B cell (primary cell): ENCODE measurements around the gene RAD9A. TPM values are rescaled to one million over a fixed set of nuclear protein-coding genes. Genes with fewer than 3 reads are reported as not detected.

Experiments used
- ATAC-seq: fragments of 200-7000 bp; cut with Tn5 transposase; one replicate; pipeline ENCODE4 v1.10.0; 2021; ENCODE audit warnings: low read depth, mild to moderate bottlenecking, moderate number of reproducible peaks, moderate library complexity
- CTCF ChIA-PET: fragments of 350-600 bp; sonication (Branson Sonifier 250); formaldehyde crosslinking; loops from one replicate; lab custom pipeline; 2021; ENCODE audit warnings: antibody characterized with exemption, inconsistent platforms; lab: Charles Lee
- POLR2A ChIA-PET: fragments of 350-600 bp; sonication (Branson Sonifier 250); formaldehyde crosslinking; loops from one replicate; lab custom pipeline; 2021; ENCODE audit warnings: antibody characterized with exemption; lab: Charles Lee
- DNase-seq: peaks from one replicate; pipeline ENCODE4 v3.0.0; 2013
- H2AFZ ChIP-seq: 2 replicates; pipeline ENCODE4 v1.6.1; 2012; ENCODE audit warnings: mild to moderate bottlenecking, low read depth, low read length; ENCODE audit not compliant: insufficient read depth, poor library complexity, severe bottlenecking
- H3K27ac ChIP-seq, 2 donors: 1 replicate in 1 of 2; 2 replicates in 1 of 2; pipeline ENCODE4 v1.5.1; 2012 to 2013; ENCODE audit warnings: low read length in 2 of 2, mild to moderate bottlenecking in 2 of 2, moderate library complexity in 1 of 2
- H3K27me3 ChIP-seq, 4 experiments: fragments of 200-600 bp in 1 of 4; sonication (generic) in 1 of 4; replicated peaks in 1 of 4; 1 replicate in 2 of 4; 2 replicates in 2 of 4; pipeline versions ENCODE4 v1.6.1 to v1.7.0; 2013 to 2016; ENCODE audit warnings: low read length in 3 of 4, mild to moderate bottlenecking in 2 of 4, mixed read lengths in 1 of 4, moderate library complexity in 1 of 4; ENCODE audit not compliant: insufficient read depth in 4 of 4, control insufficient read depth in 3 of 4; ENCODE audit errors: control extremely low read depth in 1 of 4
- H3K36me3 ChIP-seq, 2 experiments: replicated peaks in 1 of 2; 1 replicate in 1 of 2; 2 replicates in 1 of 2; pipeline versions ENCODE4 v1.6.1 to v1.7.1; 2013; ENCODE audit warnings: low read length in 1 of 2; ENCODE audit not compliant: insufficient read depth in 2 of 2, control insufficient read depth in 1 of 2; ENCODE audit errors: control extremely low read depth in 1 of 2, extremely low read depth in 1 of 2
- H3K4me1 ChIP-seq, 2 donors: fragments of 200-600 bp in 1 of 2; sonication (generic) in 1 of 2; 1 replicate in 1 of 2; 2 replicates in 1 of 2; pipeline versions ENCODE4 v1.5.1 to v1.6.1; 2013 to 2017; ENCODE audit warnings: low read length in 2 of 2; ENCODE audit not compliant: control insufficient read depth in 2 of 2, insufficient read depth in 2 of 2
- H3K4me2 ChIP-seq: replicated peaks from 2 replicates; pipeline ENCODE3; 2012; ENCODE audit warnings: mild to moderate bottlenecking, low read depth, low read length; ENCODE audit not compliant: poor library complexity, severe bottlenecking
- H3K4me3 ChIP-seq, 5 experiments: fragments of 200-600 bp in 1 of 5; sonication (generic) in 1 of 5; 1 replicate in 3 of 5; 2 replicates in 2 of 5; pipeline versions ENCODE4 v1.5.1 to v1.7.0; 2011 to 2016; ENCODE audit warnings: low read length in 4 of 5, mild to moderate bottlenecking in 4 of 5, low read depth in 2 of 5, control low read depth in 1 of 5, moderate library complexity in 1 of 5; ENCODE audit not compliant: insufficient read depth in 1 of 5; ENCODE audit errors: control extremely low read depth in 1 of 5, extremely low read depth in 1 of 5
- H3K79me2 ChIP-seq: fragments of 200-600 bp; sonication (generic); one replicate; pipeline ENCODE4 v1.6.0; 2016; ENCODE audit warnings: low read length; ENCODE audit not compliant: control insufficient read depth, insufficient read depth
- H3K9ac ChIP-seq: fragments of 200-600 bp; sonication (generic); 2 replicates; pipeline ENCODE4 v1.6.1; 2017; ENCODE audit warnings: mild to moderate bottlenecking, low read length, moderate library complexity
- H3K9me3 ChIP-seq, 3 donors: one replicate each; pipeline versions ENCODE4 v1.6.1 to v1.7.1; 2013; ENCODE audit warnings: low read length in 2 of 3; ENCODE audit not compliant: control insufficient read depth in 2 of 3, insufficient read depth in 1 of 3; ENCODE audit errors: control extremely low read depth in 1 of 3
- H4K20me1 ChIP-seq: 2 replicates; pipeline ENCODE4 v1.6.0; 2012; ENCODE audit warnings: mild to moderate bottlenecking, low read length; ENCODE audit not compliant: insufficient read depth, control insufficient read depth, poor library complexity, severe bottlenecking
- H3K27ac Mint-ChIP-seq: one replicate; pipeline ENCODE4 v1.8.0; 2021; ENCODE audit warnings: mixed read lengths
- H3K27me3 Mint-ChIP-seq: one replicate; pipeline ENCODE4 v1.8.0; 2021; ENCODE audit warnings: mixed read lengths
- H3K4me1 Mint-ChIP-seq: one replicate; pipeline ENCODE4 v1.8.0; 2021; ENCODE audit warnings: mixed read lengths
- H3K4me3 Mint-ChIP-seq: one replicate; pipeline ENCODE4 v1.8.0; 2021; ENCODE audit warnings: mixed read lengths
- H3K9me3 Mint-ChIP-seq: one replicate; pipeline ENCODE4 v1.8.0; 2022; ENCODE audit warnings: mixed read lengths; ENCODE audit not compliant: insufficient read depth
- CTCF ChIP-seq: fragments of 200-600 bp; IDR thresholded peaks from one replicate; pipeline ENCODE4 v1.8.0; 2022; ENCODE audit warnings: antibody characterized with exemption, mild to moderate bottlenecking
- EZH2 ChIP-seq: IDR thresholded peaks from 2 replicates; pipeline ENCODE4 v1.6.1; 2012; ENCODE audit warnings: borderline replicate concordance, low read depth, mild to moderate bottlenecking, moderate library complexity, low read length; ENCODE audit not compliant: insufficient read depth, poor library complexity, severe bottlenecking
- WGBS: methylation state at CpG from one replicate; pipeline ENCODE4 v1.1.5; 2013; ENCODE audit warnings: missing lambda C conversion rate; ENCODE audit not compliant: insufficient coverage; 5-methylcytosine and 5-hydroxymethylcytosine counted together
- intact Hi-C: fragments of 100-400 bp; cut with micrococcal nuclease; formaldehyde crosslinking; loops from one replicate; pipeline ENCODE4 v1.10.0; 2022
- polyA plus RNA-seq: library from polyadenylated mRNA; depleted of rRNA; stranded (reverse); fragments of >200 nt; gene quantifications from 2 replicates; pipeline ENCODE4 v1.2.3, GENCODE V29; 2012
- total RNA-seq, 2 donors: library from RNA; stranded (reverse); fragments of 120-200 nt in 1 of 2; gene quantifications; 1 replicate in 1 of 2; 2 replicates in 1 of 2; pipeline versions ENCODE4 v1.2.3 to v1.2.4, GENCODE V29; 2013 to 2022

Gene RAD9A
- total and polyA plus RNA-seq, 2 donors (not counting 1 experiment from before 2014, with no cell fraction given): 50.6 to 76.8 TPM

DNA sequence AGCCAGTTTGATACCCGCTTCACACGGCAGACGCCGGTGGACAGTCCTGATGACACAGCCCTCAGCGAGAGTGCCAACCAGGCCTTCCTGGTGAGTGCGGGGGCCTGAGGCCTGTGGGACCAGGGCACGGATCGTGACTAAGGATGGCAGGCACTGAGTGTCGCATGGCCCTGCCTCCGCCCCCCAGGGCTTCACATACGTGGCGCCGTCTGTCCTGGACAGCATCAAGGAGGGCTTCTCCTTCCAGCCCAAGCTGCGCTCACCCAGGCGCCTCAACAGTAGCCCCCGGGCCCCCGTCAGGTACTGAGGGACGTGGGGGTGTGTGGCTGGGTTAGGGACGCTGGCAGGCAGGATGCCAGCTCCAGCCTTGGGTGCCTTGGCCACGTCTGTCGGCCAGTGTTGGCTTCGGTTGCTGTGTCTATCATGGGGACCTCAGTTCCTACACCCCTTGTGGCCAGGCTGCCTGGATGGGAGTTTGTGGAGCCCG, 42.7 kb downstream of the RAD9A start:
- no peak overlapping the region for H2AFZ ChIP-seq
- peaks cover 77% of the 10 kb centered on the region for H3K4me1 Mint-ChIP-seq
- POLR2A ChIA-PET: interaction anchor here (0.6 to 9.5 kb wide), 10 partner anchors 13 to 79 kb away, joined by 3 to 215 read pairs (median 30); partner anchors contain the start of genes AIP, PITPNM1, PPP1CA and TBC1D10C
- H3K79me2 ChIP-seq: peaks cover 88% of the 10 kb centered on the region
- ATAC-seq (no peak), DNase-seq (peak; percentile 45)
- H3K27me3 Mint-ChIP-seq: no peaks in the 10 kb centered on the region
- no peaks in the 10 kb centered on the region for H3K9me3 Mint-ChIP-seq
- H3K27ac ChIP-seq: peak overlapping the region; percentile 12 to 88
- H3K9me3 ChIP-seq: peaks cover 0 to 3% (median 0%) of the 10 kb centered on the region in 3 donors
- peak overlapping the region in 3 of 5 experiments; percentile 36 to 96 (median 79) for H3K4me3 ChIP-seq
- no peaks in the 10 kb centered on the region for H3K27me3 ChIP-seq
- CTCF ChIA-PET: interaction anchor here (2.0 to 4.0 kb wide), 2 partner anchors 15 to 35 kb away, joined by 6 to 30 read pairs; partner anchors contain the start of gene TMEM134
- H3K27ac Mint-ChIP-seq: peak overlapping the region; percentile 83
- H3K36me3 ChIP-seq: peaks cover 0 to 55% of the 10 kb centered on the region in 2 experiments
- TF ChIP-seq CTCF: no peak
- TF ChIP-seq EZH2: no peak
- peak overlapping the region; percentile 82 for H3K9ac ChIP-seq
- intact Hi-C loops: no loop called here
- peaks cover 46 to 79% of the 10 kb centered on the region in 2 donors for H3K4me1 ChIP-seq
- 64% methylated on average over 16 of the region's 23 CpGs for WGBS
- H3K4me2 ChIP-seq: peak overlapping the region; percentile 99
- peaks cover 93% of the 10 kb centered on the region for H4K20me1 ChIP-seq
- peak overlapping the region; percentile 65 for H3K4me3 Mint-ChIP-seq
